GM12891 (cell line): ENCODE measurements around the gene MRPS12.
"Not testable (repeated sequence)": the region's sequence is repeated elsewhere in the genome, so short reads cannot be mapped to it uniquely, and the experiment has no call there.

Experiments used
- DNase-seq: peaks from one replicate; pipeline ENCODE4 v3.0.0; 2011; ENCODE audit warnings: low spot score; ENCODE audit not compliant: insufficient read length
- FAIRE-seq: peaks from 2 replicates; lab custom pipeline; 2011; peaks lifted over from hg19 to GRCh38; lab: Jason Lieb, UNC
- PAX5 ChIP-seq: IDR thresholded peaks from 2 replicates; pipeline ENCODE4 v1.6.1; 2011; ENCODE audit warnings: low read length, moderate library complexity, mild to moderate bottlenecking; ENCODE audit not compliant: insufficient read depth, severe bottlenecking
- POLR2A ChIP-seq: IDR thresholded peaks from 2 replicates; pipeline ENCODE4 v1.6.1; 2011; ENCODE audit warnings: low read depth, low read length, control low read depth
- POLR2AphosphoS5 ChIP-seq: IDR thresholded peaks from 2 replicates; pipeline ENCODE4 v1.6.1; 2011; ENCODE audit warnings: low read depth, low read length, control low read depth
- POU2F2 ChIP-seq: IDR thresholded peaks from 2 replicates; pipeline ENCODE4 v1.6.1; 2011; ENCODE audit warnings: low read depth, mild to moderate bottlenecking, control low read depth, low read length, moderate library complexity
- SPI1 ChIP-seq: IDR thresholded peaks from 2 replicates; pipeline ENCODE4 v1.6.1; 2011; ENCODE audit warnings: low read depth, low read length, control low read depth
- TAF1 ChIP-seq: IDR thresholded peaks from 2 replicates; pipeline ENCODE4 v1.6.1; 2011; ENCODE audit warnings: low read depth, low read length, control low read depth

Gene MRPS12

GRCh38 chr19:38933544-38933943, 2.8 kb downstream of the MRPS12 start:
- TF ChIP-seq SPI1 (no peak), POLR2AphosphoS5 (no peak)
- DNase-seq: no peak
- no peak for FAIRE-seq

GRCh38 chr19:38939957-38940356, 9.2 kb downstream of the MRPS12 start:
- no peak for DNase-seq
- no peak for TF ChIP-seq PAX5
- no peak for TF ChIP-seq POU2F2
- no peak for FAIRE-seq

GRCh38 chr19:38941466-38941865, 10.7 kb downstream of the MRPS12 start:
- DNase-seq, FAIRE-seq: not testable (repeated sequence)

GRCh38 chr19:38941979-38942378, 11.2 kb downstream of the MRPS12 start:
- DNase-seq (no peak), FAIRE-seq (no peak)
- TF ChIP-seq POU2F2 (no peak), POLR2AphosphoS5 (no peak), PAX5 (no peak), POLR2A (no peak)

- TF ChIP-seq PAX5: no peak
- TF ChIP-seq TAF1: no peak
- TF ChIP-seq POLR2AphosphoS5: no peak
- no peak for TF ChIP-seq POLR2A
- no peak for TF ChIP-seq SPI1
- no peak for TF ChIP-seq POU2F2
- FAIRE-seq (no peak), DNase-seq (no peak)
Observed at GRCh38 chr19:38942471-38943181, 11.9 kb downstream of the MRPS12 start.

GRCh38 chr19:38944981-38945506, 14.3 kb downstream of the MRPS12 start:
- DNase-seq: no peak
- TF ChIP-seq SPI1: no peak
- TF ChIP-seq POLR2AphosphoS5: no peak
- TF ChIP-seq TAF1: no peak
- TF ChIP-seq POLR2A: no peak
- no peak for TF ChIP-seq POU2F2
- TF ChIP-seq PAX5: no peak
- FAIRE-seq: no peak

GRCh38 chr19:38945562-38946228, 15.0 kb downstream of the MRPS12 start:
- no peak for DNase-seq
- no peak for FAIRE-seq
- no peak for TF ChIP-seq TAF1

- no peak for FAIRE-seq
- DNase-seq: no peak
- TF ChIP-seq PAX5 (no peak), TAF1 (no peak), POLR2A (no peak), POLR2AphosphoS5 (no peak), SPI1 (no peak), POU2F2 (no peak)
Observed at GRCh38 chr19:38946229-38947010, 15.7 kb downstream of the MRPS12 start.

GRCh38 chr19:38949580-38950367, 19.0 kb downstream of the MRPS12 start:
- DNase-seq (peak; percentile 73), FAIRE-seq (peak; percentile 68)
- no peak for TF ChIP-seq POU2F2
- TF ChIP-seq TAF1: no peak
- TF ChIP-seq POLR2AphosphoS5: no peak
- TF ChIP-seq POLR2A: no peak
- TF ChIP-seq SPI1: no peak
- TF ChIP-seq PAX5: no peak

- FAIRE-seq (no peak), DNase-seq (no peak)
- no peak for TF ChIP-seq PAX5
- TF ChIP-seq POLR2AphosphoS5: no peak
- TF ChIP-seq POLR2A: no peak
- TF ChIP-seq POU2F2: no peak
- no peak for TF ChIP-seq TAF1
- TF ChIP-seq SPI1: no peak
Observed at GRCh38 chr19:38951187-38951586, 20.4 kb downstream of the MRPS12 start.
